SH-SY5Y (cell line): ENCODE measurements around the gene LEKR1.

Experiments
- GATA2 ChIP-seq: IDR thresholded peaks from 2 replicates; pipeline ENCODE4 v1.6.1; 2011; ENCODE audit warnings: mild to moderate bottlenecking, low read depth, low read length
- GATA3 ChIP-seq: IDR thresholded peaks from 2 replicates; pipeline ENCODE4 v1.6.1; 2011; ENCODE audit warnings: low read depth, mild to moderate bottlenecking, low read length, moderate library complexity

DNA sequence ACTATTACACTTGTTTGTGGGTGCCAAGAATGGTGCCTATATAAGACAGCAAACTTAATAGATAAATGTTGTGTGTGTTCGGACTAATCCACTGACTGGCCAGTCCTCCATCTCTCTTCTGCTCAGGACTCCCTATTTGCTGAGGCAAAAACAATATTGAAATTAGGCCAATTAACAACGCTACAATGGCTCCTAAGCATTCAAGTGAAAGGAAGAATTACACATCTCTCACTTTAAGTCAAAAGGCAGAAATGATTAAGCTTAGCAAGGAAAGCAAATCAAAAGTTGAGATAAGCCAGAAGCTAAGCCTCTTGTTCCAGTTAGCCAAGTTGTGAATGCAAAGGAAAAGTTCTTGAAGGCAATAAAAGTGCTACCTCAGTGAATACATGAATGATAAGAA is 206.8 kb downstream of the LEKR1 start:
- no peak for TF ChIP-seq GATA2
- TF ChIP-seq GATA3: no peak
